OCI-LY3 (cell line): ENCODE measurements around the gene ATP2A1.

Source experiments
- H2AFZ ChIP-seq: fragments of 200-600, 300-600 bp; shearing (Covaris generic); 2 replicates; pipeline ENCODE4 v1.6.0; 2014; ENCODE audit warnings: antibody characterized with exemption, low read depth, low read length
- H3K27ac ChIP-seq: fragments of 200-600, 300-600 bp; sonication (generic); 2 replicates; pipeline ENCODE4 v1.5.1; 2014; ENCODE audit warnings: mild to moderate bottlenecking, low read length, moderate library complexity, mixed read lengths
- H3K27me3 ChIP-seq: fragments of 200-600, 300-600 bp; sonication (generic); 2 replicates; pipeline ENCODE4 v1.6.1; 2014; ENCODE audit warnings: low read depth, low read length, mixed read lengths
- H3K36me3 ChIP-seq: fragments of 200-600, 300-600 bp; sonication (generic); replicated peaks from 2 replicates; pipeline ENCODE3; 2014; ENCODE audit warnings: low read depth, low read length, mixed read lengths
- H3K4me1 ChIP-seq: fragments of 300-600, 200-600 bp; sonication (generic); 2 replicates; pipeline ENCODE4 v1.6.1; 2014; ENCODE audit warnings: low read length, mixed read lengths
- H3K4me2 ChIP-seq: fragments of 200-600, 300-600 bp; sonication (generic); 2 replicates; pipeline ENCODE4 v1.6.1; 2014; ENCODE audit warnings: low read length, mixed read lengths
- H3K4me3 ChIP-seq: fragments of 300-600, 200-600 bp; sonication (generic); 2 replicates; pipeline ENCODE4 v1.5.1; 2014; ENCODE audit warnings: antibody characterized with exemption, mild to moderate bottlenecking, low read length, moderate library complexity
- H3K79me2 ChIP-seq: fragments of 300-600, 200-600 bp; shearing (Covaris generic); 2 replicates; pipeline ENCODE4 v1.6.1; 2014; ENCODE audit warnings: mild to moderate bottlenecking, low read length, mixed read lengths
- H3K9ac ChIP-seq: fragments of 300-600, 200-600 bp; shearing (Covaris generic); 2 replicates; pipeline ENCODE4 v1.6.0; 2014; ENCODE audit warnings: mild to moderate bottlenecking, low read length, moderate library complexity
- H3K9me3 ChIP-seq: fragments of 200-600, 300-600 bp; shearing (Covaris generic); 2 replicates; pipeline ENCODE4 v1.6.1; 2014; ENCODE audit warnings: low read length, mixed read lengths; ENCODE audit not compliant: insufficient read depth
- H4K20me1 ChIP-seq: fragments of 200-600, 300-600 bp; sonication (generic); 2 replicates; pipeline ENCODE4 v1.6.1; 2016; ENCODE audit warnings: low read length, mixed read lengths; ENCODE audit not compliant: insufficient read depth
- CTCF ChIP-seq: fragments of 200-600, 300-600 bp; sonication (generic); IDR thresholded peaks from 2 replicates; pipeline ENCODE4 v1.5.1; 2014; ENCODE audit warnings: antibody characterized with exemption, low read length, low read depth
- EZH2phosphoT487 ChIP-seq: fragments of 200-600 bp; shearing (Covaris generic); IDR thresholded peaks from 2 replicates; pipeline ENCODE4 v1.6.1; 2018; ENCODE audit warnings: antibody characterized with exemption, mixed run types, low read depth

Gene ATP2A1

GRCh38 chr16:28901862-28902261 lies 23.6 kb downstream of the ATP2A1 start:
- H3K79me2 ChIP-seq, result no peaks in the 10 kb centered on the region
- no peak overlapping the region for H2AFZ ChIP-seq
- H3K27me3 ChIP-seq, result no peaks in the 10 kb centered on the region
- no peaks in the 10 kb centered on the region for H3K9me3 ChIP-seq
- H3K4me2 ChIP-seq, result no peak overlapping the region
- H4K20me1 ChIP-seq, result no peaks in the 10 kb centered on the region
- TF ChIP-seq EZH2phosphoT487 (no peak), CTCF (no peak)
- no peaks in the 10 kb centered on the region for H3K4me1 ChIP-seq
- no peak overlapping the region for H3K27ac ChIP-seq
- no peak overlapping the region for H3K4me3 ChIP-seq
- no peak overlapping the region for H3K9ac ChIP-seq
- H3K36me3 ChIP-seq, result no peaks in the 10 kb centered on the region

GRCh38 chr16:28902909-28903308 lies 24.6 kb downstream of the ATP2A1 start:
- Histone ChIP-seq H3K4me1 (no peaks in the 10 kb centered on the region), H3K9me3 (no peaks in the 10 kb centered on the region), H3K79me2 (no peaks in the 10 kb centered on the region), H3K27ac (no peak overlapping the region), H2AFZ (no peak overlapping the region), H3K4me3 (no peak overlapping the region), H3K4me2 (no peak overlapping the region), H3K9ac (no peak overlapping the region), H3K27me3 (no peaks in the 10 kb centered on the region), H4K20me1 (no peaks in the 10 kb centered on the region), H3K36me3 (no peaks in the 10 kb centered on the region)
- TF ChIP-seq EZH2phosphoT487 (no peak), CTCF (no peak)

DNA sequence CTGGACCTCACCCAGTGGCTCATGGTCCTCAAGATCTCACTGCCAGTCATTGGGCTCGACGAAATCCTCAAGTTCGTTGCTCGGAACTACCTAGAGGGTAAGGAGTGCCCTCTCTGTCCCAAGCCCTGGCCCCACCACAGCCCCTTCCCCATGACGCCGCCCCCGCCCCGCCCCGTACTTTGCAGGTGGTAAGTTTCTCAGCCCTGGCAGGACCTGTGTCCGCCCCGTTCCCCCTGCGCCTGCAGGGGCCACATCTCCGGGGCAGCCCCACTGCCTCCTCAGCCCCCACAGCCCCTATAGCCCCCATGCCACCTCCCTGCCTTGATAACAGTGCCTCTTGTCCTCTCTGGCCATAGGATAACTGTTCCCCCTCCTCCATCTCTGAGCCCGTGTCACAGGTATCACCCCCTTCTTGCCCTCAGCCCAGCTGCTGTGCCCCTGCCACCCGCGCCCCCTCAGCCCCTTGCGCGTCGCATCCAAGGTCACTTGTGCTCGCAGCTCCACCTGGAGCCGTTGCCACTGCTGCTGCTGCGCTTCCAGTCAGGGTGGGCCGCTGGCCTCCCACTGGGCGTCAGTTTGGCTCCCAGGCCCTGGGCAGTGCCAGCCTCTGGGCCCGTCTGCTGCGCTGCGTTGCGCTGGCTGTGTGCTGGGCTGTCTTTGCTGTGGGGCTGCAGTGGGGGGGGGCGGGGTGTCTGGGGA lies 25.2 kb downstream of the ATP2A1 start:
- Histone ChIP-seq H3K4me1 (no peaks in the 10 kb centered on the region), H3K4me3 (no peak overlapping the region), H2AFZ (no peak overlapping the region), H3K27ac (no peak overlapping the region), H3K9me3 (no peaks in the 10 kb centered on the region), H3K79me2 (no peaks in the 10 kb centered on the region), H3K36me3 (no peaks in the 10 kb centered on the region), H3K27me3 (no peaks in the 10 kb centered on the region), H4K20me1 (no peaks in the 10 kb centered on the region), H3K4me2 (no peak overlapping the region), H3K9ac (no peak overlapping the region)
- TF ChIP-seq CTCF (no peak), EZH2phosphoT487 (no peak)

- Histone ChIP-seq H4K20me1 (no peaks in the 10 kb centered on the region), H3K4me2 (no peak overlapping the region), H3K4me1 (no peaks in the 10 kb centered on the region), H3K9ac (no peak overlapping the region), H3K79me2 (no peaks in the 10 kb centered on the region), H3K27ac (no peak overlapping the region), H3K36me3 (no peaks in the 10 kb centered on the region), H3K4me3 (no peak overlapping the region), H2AFZ (no peak overlapping the region), H3K27me3 (no peaks in the 10 kb centered on the region), H3K9me3 (no peaks in the 10 kb centered on the region)
- TF ChIP-seq EZH2phosphoT487 (no peak), CTCF (no peak)
These were observed 26.1 kb downstream of the ATP2A1 start for GRCh38 chr16:28904363-28904762.
